ENCODE results near the gene MAP3K1.
"Not testable (repeated sequence)": the region's sequence is repeated elsewhere in the genome, so short reads cannot be mapped to it uniquely, and the experiment has no call there.

MAP3K1 gene

GRCh38 chr5:56816546-56817081, 1.3 kb downstream of the MAP3K1 start:
- peak; percentile 48 to 52 for DNase-seq

- DNase-seq: no peak
Measured at GRCh38 chr5:56817263-56818014, 2.1 kb downstream of the MAP3K1 start.

- DNase-seq: no peak
Measured at GRCh38 chr5:56818450-56819037, 3.2 kb downstream of the MAP3K1 start.

DNA sequence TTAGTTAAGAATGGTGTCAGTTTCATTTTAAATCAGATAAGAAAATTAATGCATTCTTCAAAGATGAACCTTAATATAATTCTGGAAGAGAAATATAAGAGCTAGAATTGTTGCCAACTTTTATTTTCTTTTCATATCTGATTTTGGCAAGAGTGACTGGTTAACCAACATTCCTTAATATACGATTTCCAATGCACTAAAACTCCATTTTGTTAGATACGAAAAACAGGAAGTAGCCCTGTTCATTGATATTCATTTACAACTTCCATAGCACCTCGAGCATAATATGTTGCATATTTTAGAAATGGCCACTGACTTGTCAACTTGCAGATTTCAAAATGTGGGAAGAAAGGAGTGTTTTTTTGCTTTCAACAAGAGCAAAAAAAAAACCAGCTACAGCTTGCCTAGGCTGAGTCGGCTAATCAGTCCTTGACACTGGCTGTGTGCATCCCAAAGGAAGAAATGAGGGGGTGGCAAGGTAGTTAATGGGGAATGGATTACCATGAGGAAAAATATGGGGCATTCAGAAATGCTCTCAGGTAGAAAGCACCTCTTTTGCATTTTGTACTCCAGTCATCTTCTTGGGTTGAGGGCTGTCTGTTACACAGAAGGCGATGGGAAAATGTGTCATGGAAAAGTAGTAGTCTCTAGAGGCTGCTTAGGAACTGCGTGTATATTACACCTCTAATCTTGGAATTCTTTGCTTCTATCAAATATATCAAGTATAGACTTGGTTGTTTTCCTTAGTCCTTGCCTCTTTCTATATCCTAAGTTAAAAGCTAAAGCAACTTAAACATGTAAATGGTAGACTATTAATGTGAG, 3.9 kb downstream of the MAP3K1 start:
- no peak for DNase-seq

DNA sequence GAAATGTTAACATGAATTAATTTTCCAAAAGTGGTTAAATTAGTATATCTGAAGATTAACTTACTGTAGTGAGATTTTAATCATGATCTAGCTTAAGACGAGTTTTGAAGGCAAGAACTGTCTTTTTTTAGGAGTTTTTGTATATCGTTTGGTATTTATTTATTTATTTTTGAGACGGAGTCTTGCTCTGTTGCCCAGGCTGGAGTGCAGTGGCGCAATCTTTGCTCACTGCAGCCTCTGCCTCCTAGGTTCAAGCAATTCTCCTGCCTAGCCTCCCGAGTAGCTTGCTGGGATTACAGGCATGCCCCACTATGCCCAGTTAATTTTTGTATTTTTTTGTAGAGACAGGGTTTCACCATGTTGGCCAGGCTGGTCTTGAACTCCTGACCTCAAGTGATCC, 6.5 kb downstream of the MAP3K1 start:
- not testable (repeated sequence) for DNase-seq

GRCh38 chr5:56822981-56823380, 7.6 kb downstream of the MAP3K1 start:
- no peak for DNase-seq

GRCh38 chr5:56824019-56824418, 8.7 kb downstream of the MAP3K1 start:
- DNase-seq: no peak

DNA sequence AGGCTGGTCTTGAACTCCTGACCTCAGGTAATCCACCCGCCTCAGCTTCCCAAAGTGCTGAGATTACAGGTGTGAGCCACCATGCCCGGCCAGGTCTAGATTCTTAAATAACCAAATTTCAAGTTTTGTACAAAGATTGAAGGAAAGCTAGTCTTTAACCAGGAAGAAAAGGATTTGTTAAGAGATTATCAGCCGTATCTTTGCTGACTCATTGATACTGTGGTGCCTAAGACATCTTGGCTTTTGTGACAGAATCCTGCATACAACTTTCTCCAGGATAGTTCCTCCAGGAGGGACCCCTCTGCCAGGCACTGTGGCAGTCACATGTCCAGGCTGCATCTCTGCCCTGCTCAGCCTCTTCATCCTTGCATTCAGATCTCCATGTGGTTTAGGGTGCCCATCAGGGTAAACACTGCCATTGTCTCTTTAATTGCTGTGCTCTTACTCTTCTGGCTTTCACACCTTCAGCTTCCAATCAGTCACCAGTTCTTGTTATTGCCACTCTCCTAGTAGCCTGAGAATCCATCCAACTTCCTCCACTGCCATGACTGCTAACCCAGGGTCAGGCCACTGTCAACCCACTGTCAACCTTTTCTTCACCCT, 10.0 kb downstream of the MAP3K1 start:
- DNase-seq: no peak

DNA sequence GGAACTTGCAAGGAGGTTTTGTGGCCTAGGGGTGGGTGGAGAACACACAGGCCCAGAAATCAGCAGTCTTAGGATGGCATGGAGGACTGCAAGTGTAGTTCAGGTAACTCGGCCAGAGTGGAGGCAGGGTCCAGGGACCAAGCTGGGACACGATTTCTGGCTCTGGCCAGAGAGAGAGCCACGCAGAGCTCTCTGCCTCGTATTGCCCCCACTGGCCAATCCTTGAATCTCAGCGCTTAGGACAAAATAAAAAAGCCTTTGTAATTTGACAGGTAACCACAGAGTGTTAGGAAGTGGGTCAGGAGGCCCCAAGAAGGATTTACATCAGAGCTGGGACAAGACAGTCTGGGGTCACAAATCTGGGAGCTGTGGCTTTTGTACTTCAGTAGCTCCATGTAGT, 11.7 kb downstream of the MAP3K1 start:
- DNase-seq: no peak

GRCh38 chr5:56827924-56828323, 12.6 kb downstream of the MAP3K1 start:
- DNase-seq: no peak

DNA sequence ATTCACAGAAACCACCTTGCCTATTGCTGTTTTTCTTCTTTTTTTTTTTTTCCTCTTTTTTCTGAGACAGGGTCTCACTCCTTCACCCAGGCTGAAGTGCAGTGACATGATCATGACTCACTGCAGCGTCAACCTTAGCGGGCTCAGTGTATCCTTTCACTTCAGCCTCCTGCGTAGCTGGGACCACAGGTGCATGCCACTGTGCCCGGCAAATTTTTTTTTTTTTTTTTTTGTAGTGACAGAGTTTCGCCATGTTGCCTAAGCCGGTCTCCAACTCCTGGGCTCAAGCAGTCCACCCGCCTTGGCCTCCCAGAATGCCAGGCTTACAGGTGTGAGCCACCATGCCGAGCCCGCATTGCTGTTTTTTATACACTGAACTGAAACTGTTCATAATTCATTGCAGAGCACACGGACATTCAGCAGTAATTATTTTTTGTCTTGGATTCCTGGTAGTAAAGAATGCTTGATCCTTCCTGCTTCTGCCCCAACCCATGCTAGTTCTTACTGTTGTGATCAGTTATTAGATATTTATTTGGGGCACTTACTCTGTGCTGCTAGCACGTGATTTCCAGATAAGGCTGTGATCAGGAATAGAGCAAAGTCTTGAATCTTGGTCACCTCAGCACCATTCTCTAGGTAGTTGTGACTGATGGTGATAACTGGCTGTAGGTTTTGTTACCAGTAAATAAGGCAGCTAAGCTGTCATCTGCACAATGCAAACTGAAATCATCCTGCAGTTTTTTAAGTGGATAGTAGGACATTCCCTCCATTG, 14.0 kb downstream of the MAP3K1 start:
- DNase-seq: peak; percentile 46 to 48

DNA sequence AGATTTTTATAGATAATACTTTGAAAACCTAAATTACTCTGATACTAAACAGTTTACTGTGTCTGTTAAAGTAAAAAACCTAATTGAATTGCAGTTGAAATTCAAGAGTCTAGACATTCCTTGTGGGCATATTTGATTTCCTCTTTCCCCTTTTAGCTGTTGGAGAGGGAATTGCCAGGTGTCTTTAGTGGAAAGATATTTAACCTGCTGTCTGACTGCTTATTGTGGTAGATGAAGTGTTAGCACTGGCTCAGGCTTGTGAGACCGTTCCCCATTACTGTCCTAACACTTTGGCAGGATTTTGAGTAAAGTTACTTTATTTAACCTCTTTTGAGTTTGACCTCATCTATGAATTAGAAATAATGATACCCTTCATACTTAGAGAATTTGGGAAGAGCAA, 16.4 kb downstream of the MAP3K1 start:
- no peak for DNase-seq

GRCh38 chr5:56833325-56833724, 18.0 kb downstream of the MAP3K1 start:
- DNase-seq: no peak

GRCh38 chr5:56837381-56837780, 22.0 kb downstream of the MAP3K1 start:
- no peak for DNase-seq

DNA sequence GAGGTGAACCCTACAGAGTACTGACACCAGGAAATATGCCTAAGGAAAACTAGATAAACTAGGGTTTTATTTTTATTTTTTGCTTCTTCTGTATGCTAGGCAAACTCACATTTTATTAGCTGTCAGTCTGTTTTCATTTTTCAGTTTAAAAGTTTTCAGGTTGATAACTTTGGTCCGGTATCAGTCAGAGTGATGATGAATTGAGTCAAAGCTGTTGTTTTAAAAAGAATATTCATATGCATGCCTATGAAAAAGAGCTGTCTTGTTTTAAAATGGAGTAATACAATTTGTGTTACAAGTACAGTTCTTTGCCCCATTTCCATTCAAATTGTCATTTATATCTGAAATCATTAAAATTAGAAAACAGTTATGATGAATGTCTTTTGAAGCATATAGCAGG, 22.6 kb downstream of the MAP3K1 start:
- DNase-seq: no peak

- no peak for DNase-seq
Measured at GRCh38 chr5:56838409-56839039, 23.2 kb downstream of the MAP3K1 start.

- no peak for DNase-seq
Measured at GRCh38 chr5:56839062-56839461, 23.7 kb downstream of the MAP3K1 start.

DNA sequence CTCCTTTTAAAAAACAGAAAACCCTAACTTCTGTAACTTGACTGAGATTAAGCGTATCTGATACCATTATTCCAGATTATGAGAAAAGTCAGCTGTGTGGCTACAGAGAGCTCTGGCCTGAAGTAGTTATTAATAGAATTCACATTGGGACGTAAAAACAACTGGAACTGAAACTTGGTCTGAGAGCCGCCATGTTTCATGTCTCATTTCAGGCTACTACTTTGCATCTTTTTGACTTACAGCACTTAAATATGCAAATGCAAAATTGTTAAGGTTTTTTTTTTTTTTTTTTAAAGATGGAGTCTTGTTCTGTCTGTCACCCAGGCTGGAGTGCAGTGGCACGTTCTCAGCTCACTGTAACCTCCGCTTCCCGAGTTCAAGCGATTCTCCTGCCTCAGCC, 25.2 kb downstream of the MAP3K1 start:
- DNase-seq: no peak

DNA sequence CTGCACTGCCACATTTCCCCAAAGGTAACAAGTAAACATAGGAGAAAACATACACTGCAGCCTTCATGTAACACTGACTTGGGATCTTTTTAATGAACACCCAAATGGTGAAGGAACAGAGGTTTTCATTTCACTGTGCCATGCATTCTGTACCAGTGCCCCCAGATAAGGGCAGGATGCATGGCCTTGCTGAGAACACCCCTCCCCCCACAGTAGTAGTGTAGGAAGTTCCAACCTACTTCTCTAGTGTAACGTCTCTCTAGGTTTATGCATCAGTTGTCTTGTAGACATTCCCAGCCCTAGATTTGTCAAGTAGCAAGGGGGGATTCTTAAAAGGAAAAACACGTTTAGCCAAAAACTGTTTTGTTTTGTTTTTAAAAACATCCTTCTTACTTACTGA, 29.9 kb downstream of the MAP3K1 start:
- DNase-seq: no peak

- DNase-seq: no peak
Measured at GRCh38 chr5:56845904-56846480, 30.6 kb downstream of the MAP3K1 start.

- DNase-seq: no peak
Measured at GRCh38 chr5:56848206-56848605, 32.9 kb downstream of the MAP3K1 start.

DNA sequence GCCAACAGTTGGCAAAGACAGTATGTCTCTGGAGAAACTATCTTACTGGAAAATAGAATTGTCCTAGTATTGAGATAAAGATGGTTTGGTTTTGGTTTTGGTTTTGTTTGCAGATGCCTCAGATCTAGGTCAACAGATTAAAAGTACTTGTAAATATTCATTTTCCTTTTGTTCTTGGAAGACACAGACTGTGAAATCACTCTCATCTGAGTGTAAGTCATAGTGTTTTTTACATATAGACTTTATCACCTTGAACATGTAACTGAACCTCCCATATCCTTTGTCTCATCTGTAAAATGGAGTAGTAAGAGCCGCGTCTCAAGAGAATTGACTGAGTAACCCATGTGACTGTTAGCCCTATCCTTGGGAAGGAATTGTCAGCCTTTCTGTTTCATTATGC, 34.3 kb downstream of the MAP3K1 start:
- DNase-seq: no peak

Data from stimulated activated CD4-positive, alpha-beta T cell treated with anti-CD3 and anti-CD28 coated beads, Interleukin-2, amount 100 ng/mL, for 48 hours (primary cell).